C4-2B (cell line): ENCODE results near the gene SPTB.

Experiments used
- H3K27ac ChIP-seq: fragments of 450-650 bp; 2 replicates; pipeline ENCODE4 v1.5.1; 2017
- ZFX ChIP-seq: fragments of 450-650 bp; IDR thresholded peaks from 2 replicates; pipeline ENCODE4 v1.6.1; 2017
- TF ChIP-seq, protein P1 (sequence below): fragments of 450-650 bp; conservative IDR thresholded peaks from 2 replicates; pipeline ENCODE4 v1.5.1; 2017; ENCODE audit warnings: mild to moderate bottlenecking

Gene SPTB

DNA sequence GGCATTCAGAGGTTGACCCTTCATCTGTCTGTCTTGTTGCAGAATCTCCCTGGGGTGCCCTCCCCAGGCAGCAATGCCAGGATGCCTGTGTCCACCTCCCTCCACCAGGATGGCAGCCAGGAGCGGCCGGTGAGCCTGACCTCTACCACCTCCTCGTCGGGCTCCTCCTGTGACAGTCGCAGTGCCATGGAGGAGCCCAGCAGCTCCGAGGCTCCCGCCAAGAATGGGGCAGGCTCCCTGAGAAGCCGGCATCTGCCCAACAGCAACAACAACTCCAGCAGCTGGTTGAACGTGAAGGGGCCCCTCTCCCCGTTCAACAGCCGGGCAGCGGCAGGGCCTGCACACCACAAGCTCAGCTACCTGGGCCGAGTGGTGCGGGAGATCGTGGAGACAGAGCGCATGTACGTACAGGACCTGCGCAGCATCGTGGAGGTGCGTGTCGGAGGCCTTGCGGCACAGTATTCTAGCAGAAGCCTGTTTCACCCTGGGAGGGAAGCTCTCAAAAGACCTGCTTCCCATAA, 152.1 kb downstream of the SPTB start:
- H3K27ac ChIP-seq: no peak overlapping the region
- TF ChIP-seq, protein P1, sequence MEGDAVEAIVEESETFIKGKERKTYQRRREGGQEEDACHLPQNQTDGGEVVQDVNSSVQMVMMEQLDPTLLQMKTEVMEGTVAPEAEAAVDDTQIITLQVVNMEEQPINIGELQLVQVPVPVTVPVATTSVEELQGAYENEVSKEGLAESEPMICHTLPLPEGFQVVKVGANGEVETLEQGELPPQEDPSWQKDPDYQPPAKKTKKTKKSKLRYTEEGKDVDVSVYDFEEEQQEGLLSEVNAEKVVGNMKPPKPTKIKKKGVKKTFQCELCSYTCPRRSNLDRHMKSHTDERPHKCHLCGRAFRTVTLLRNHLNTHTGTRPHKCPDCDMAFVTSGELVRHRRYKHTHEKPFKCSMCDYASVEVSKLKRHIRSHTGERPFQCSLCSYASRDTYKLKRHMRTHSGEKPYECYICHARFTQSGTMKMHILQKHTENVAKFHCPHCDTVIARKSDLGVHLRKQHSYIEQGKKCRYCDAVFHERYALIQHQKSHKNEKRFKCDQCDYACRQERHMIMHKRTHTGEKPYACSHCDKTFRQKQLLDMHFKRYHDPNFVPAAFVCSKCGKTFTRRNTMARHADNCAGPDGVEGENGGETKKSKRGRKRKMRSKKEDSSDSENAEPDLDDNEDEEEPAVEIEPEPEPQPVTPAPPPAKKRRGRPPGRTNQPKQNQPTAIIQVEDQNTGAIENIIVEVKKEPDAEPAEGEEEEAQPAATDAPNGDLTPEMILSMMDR: no peak
- no peak for TF ChIP-seq ZFX

DNA sequence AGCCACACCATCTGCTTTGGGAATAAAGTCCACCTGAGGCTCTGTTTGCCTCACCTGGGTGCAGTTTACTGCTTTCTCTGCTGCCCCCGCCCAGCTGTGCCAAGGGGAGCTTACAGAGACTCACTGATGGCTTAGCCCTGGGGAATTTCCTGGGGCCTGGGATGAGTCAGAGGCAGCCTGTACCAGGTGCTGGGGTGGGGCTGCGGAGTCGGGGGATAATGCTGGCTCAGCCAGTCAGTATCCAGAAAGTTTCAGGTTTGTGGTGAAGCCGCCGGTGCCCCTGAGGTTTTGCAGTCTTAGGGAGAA, 153.2 kb downstream of the SPTB start:
- TF ChIP-seq ZFX: no peak
- TF ChIP-seq, protein P1: no peak
- H3K27ac ChIP-seq: no peak overlapping the region

DNA sequence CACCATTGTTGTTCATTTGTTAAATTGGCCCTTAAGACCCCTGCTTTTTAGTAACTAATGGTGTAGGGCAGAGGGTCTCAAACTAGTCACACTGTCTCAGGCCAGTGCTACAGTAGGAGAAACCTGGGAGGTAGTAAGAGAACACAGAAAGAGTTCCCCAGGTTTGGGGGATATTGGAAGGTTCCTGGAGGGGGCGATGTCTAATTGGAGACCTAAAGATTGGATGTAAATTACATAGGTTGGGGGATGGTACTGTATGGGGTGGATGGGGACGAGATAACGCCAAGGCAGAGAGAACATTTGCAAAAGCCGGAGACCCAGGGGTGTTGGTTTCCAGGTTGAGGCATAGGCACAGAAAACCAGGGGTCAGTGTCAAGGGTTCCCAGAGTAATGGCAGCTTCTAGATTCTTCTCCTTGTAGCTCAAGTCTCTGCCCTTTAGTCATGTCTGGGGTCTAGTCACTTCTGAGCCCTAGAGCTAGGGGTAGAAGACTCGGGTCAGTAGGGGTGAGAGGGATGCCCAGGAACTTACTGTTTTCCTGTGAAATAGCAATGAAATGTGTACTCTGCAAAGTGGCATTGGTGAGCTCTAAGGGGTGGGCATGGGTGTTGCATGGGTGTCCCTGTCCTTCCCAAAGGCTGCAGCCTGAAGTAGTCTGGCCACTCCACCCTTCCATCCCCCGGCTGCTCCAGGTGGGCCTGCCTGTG, 153.7 kb downstream of the SPTB start:
- no peak overlapping the region for H3K27ac ChIP-seq
- TF ChIP-seq, protein P1: no peak
- TF ChIP-seq ZFX: no peak

DNA sequence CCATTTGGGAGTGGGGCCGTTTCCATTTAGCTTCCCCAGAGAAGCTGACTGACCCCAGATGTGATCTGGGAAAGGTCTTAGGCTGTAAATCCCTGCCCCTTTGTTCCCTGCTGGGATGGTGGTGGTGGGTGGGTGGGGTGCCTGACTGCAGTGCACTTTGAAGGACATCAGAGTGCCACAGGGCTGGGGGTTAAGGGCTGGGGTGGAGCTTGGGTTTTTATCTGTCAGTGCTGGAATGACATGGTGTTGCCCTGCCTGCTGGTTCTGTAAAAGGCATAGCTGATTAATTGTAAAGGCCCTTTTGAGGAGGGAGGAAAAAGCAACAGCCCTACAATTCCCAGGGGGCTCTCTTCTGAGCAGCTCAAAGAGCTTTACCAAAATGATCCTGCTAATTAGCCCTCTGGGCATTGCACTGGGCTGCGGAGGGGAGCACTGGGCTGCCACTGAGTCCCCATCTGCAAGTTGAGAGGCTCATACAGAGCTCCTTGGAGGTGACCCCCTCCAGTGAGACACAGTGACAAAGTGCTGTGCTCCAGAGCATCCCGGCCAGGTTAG, 154.4 kb downstream of the SPTB start:
- H3K27ac ChIP-seq: no peak overlapping the region
- TF ChIP-seq ZFX: no peak
- TF ChIP-seq, protein P1: no peak

DNA sequence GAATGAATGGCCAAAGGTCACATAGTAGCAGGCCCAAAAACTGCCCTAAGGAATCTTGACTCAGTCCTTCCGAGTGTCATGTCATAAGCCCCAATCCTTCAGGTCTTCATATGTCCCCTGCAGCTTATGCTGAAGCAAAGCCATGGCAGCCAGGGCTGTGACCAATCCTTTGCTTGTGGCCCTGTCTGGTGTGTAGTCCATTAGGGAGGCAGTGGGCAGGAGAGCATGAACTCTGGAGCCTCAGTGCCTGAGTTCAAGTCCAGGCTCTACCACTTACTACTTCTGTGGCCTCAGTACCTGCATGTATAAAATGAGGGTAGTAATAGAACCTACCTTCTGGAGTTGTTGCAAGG, 155.2 kb downstream of the SPTB start:
- TF ChIP-seq ZFX: no peak
- TF ChIP-seq, protein P1: no peak
- no peak overlapping the region for H3K27ac ChIP-seq

DNA sequence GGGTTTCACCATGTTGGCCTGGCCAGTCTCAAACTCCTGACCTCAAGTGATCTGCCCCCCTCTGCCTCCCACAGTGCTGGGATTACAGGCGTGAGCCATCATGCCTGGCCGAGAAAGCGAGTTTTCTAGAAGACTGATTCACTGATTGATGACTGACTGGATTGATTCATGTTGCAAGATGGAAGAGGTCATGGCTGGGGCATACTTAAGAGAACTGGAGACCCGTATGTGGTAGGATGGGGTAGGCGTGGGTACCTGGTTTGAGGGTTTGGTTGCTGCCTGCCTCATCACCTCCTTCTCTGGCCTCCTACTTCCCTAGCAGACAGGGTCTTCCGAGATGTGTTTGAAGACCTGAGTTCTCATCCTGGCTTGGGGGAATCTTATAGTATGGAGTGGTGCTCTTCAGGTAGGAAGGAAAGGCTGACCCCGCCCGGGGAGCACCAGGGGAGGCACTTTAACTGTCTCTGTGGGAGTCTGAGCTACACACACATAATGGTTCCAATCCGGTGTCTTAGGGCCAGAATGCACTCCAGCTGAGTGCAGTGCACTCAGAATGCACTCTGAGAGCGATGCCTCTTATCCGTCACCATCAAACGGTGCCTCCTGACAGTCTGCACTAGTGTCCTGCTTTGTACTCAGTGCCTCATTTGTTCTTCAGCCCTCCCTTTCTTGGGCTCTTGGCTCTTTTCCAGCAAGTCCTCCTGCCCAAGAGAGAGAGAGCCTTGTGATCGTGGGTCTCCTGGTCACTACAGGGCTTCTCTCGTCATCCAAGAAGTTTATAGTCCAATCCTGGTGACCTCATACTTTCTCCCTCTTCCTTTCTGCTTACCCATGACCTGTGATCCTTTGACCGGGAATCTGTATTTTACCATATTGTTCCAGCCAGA, 155.8 kb downstream of the SPTB start:
- H3K27ac ChIP-seq: no peak overlapping the region
- TF ChIP-seq ZFX: no peak

DNA sequence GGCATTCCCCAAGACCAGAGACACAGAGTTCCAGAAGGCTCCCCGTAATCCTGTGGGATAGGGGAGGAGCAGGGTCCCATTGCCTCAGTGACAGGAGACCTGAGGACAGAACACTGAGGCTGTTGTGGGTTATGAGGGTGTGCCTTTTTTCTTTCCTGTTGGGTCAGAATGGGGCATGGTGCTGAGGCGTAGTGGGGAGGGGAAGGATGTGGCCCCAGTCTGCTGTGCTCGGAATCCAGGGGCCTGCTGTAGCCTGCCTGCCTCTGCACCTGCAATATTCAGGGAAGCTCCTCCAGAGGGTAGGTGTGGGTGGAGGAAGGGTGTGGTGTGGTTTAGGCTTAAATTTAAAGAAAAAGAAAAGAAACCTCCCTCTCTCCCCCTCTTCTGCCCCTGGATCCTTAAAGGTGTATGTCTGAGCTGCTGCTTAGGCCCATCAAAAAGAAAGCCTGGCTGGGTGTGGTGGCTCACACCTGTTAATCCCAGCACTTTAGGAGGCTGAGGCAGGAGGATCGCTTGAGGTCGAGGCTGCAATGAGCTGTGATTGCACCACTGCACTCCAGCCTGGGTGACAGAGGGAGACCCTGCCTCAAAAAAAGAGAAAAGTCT, 156.8 kb downstream of the SPTB start:
- TF ChIP-seq ZFX: no peak
- TF ChIP-seq, protein P1: no peak
- no peak overlapping the region for H3K27ac ChIP-seq
